OCI-LY3 (cell line): ENCODE results near the gene RHOB.
A peak's percentile ranks its signal among the peaks of the same experiment; 100 is the strongest.

Source experiments
- H2AFZ ChIP-seq: fragments of 200-600, 300-600 bp; shearing (Covaris generic); 2 replicates; pipeline ENCODE4 v1.6.0; 2014; ENCODE audit warnings: antibody characterized with exemption, low read depth, low read length
- H3K27ac ChIP-seq: fragments of 200-600, 300-600 bp; sonication (generic); 2 replicates; pipeline ENCODE4 v1.5.1; 2014; ENCODE audit warnings: mild to moderate bottlenecking, low read length, moderate library complexity, mixed read lengths
- H3K27me3 ChIP-seq: fragments of 200-600, 300-600 bp; sonication (generic); 2 replicates; pipeline ENCODE4 v1.6.1; 2014; ENCODE audit warnings: low read depth, low read length, mixed read lengths
- H3K36me3 ChIP-seq: fragments of 200-600, 300-600 bp; sonication (generic); replicated peaks from 2 replicates; pipeline ENCODE3; 2014; ENCODE audit warnings: low read depth, low read length, mixed read lengths
- H3K4me1 ChIP-seq: fragments of 300-600, 200-600 bp; sonication (generic); 2 replicates; pipeline ENCODE4 v1.6.1; 2014; ENCODE audit warnings: low read length, mixed read lengths
- H3K4me2 ChIP-seq: fragments of 200-600, 300-600 bp; sonication (generic); 2 replicates; pipeline ENCODE4 v1.6.1; 2014; ENCODE audit warnings: low read length, mixed read lengths
- H3K4me3 ChIP-seq: fragments of 300-600, 200-600 bp; sonication (generic); 2 replicates; pipeline ENCODE4 v1.5.1; 2014; ENCODE audit warnings: antibody characterized with exemption, mild to moderate bottlenecking, low read length, moderate library complexity
- H3K79me2 ChIP-seq: fragments of 300-600, 200-600 bp; shearing (Covaris generic); 2 replicates; pipeline ENCODE4 v1.6.1; 2014; ENCODE audit warnings: mild to moderate bottlenecking, low read length, mixed read lengths
- H3K9ac ChIP-seq: fragments of 300-600, 200-600 bp; shearing (Covaris generic); 2 replicates; pipeline ENCODE4 v1.6.0; 2014; ENCODE audit warnings: mild to moderate bottlenecking, low read length, moderate library complexity
- H3K9me3 ChIP-seq: fragments of 200-600, 300-600 bp; shearing (Covaris generic); 2 replicates; pipeline ENCODE4 v1.6.1; 2014; ENCODE audit warnings: low read length, mixed read lengths; ENCODE audit not compliant: insufficient read depth
- H4K20me1 ChIP-seq: fragments of 200-600, 300-600 bp; sonication (generic); 2 replicates; pipeline ENCODE4 v1.6.1; 2016; ENCODE audit warnings: low read length, mixed read lengths; ENCODE audit not compliant: insufficient read depth
- EZH2phosphoT487 ChIP-seq: fragments of 200-600 bp; shearing (Covaris generic); IDR thresholded peaks from 2 replicates; pipeline ENCODE4 v1.6.1; 2018; ENCODE audit warnings: antibody characterized with exemption, mixed run types, low read depth
- TF ChIP-seq, protein P1 (sequence below): fragments of 200-600, 300-600 bp; sonication (generic); IDR thresholded peaks from 2 replicates; pipeline ENCODE4 v1.5.1; 2014; ENCODE audit warnings: antibody characterized with exemption, low read length, low read depth

RHOB gene

DNA sequence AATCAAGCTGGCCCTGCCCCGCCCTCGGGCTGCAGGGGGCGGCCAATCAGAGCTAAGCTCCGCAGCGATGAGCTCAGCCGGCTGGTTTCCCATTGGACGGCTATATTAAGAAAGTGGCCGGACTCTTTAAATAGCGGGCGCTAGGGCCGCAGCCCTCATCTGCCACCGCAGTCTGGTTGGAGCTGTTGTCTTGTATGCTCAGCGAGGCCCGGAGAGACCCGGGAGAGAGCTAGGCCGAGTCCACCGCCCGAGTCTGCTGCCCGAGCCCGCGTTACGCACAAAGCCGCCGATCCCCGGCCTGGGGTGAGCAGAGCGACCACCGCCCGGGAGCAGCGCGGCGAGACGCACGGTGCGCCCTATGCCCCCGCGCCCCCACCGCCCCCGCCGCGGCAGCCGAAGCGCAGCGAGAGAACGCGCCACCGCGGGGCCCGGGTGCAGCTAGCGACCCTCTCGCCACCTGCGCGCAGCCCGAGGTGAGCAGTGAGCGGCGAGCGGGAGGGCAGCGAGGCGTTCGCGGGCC lies at the start of gene RHOB:
Gene RHOB (plus strand): TSS at position 158 of the 520 bp plus-strand sequence. CDS start 392 bp downstream, outside the sequence.
- Histone ChIP-seq H3K9ac (peak within 1 kb of the TSS; percentile 20; the same call in 1 of the 2 replicates), H3K9me3 (no peaks in the 10 kb centered on the region), H3K4me2 (peak within 1 kb of the TSS; percentile 76), H3K27ac (no peak within 1 kb of the TSS), H3K4me1 (0 out of 2 replicates have a peak, but pooled peaks cover 3% of the 10 kb centered on the region), H3K4me3 (peak within 1 kb of the TSS; percentile 74), H3K36me3 (no peaks in the 10 kb centered on the region), H3K79me2 (no peaks in the 10 kb centered on the region), H2AFZ (0 out of 2 replicates have a peak within 1 kb of the TSS, but pooled peaks have one; percentile 64), H3K27me3 (peaks cover 18% of the 10 kb centered on the region), H4K20me1 (no peaks in the 10 kb centered on the region)
- TF ChIP-seq, protein P1, sequence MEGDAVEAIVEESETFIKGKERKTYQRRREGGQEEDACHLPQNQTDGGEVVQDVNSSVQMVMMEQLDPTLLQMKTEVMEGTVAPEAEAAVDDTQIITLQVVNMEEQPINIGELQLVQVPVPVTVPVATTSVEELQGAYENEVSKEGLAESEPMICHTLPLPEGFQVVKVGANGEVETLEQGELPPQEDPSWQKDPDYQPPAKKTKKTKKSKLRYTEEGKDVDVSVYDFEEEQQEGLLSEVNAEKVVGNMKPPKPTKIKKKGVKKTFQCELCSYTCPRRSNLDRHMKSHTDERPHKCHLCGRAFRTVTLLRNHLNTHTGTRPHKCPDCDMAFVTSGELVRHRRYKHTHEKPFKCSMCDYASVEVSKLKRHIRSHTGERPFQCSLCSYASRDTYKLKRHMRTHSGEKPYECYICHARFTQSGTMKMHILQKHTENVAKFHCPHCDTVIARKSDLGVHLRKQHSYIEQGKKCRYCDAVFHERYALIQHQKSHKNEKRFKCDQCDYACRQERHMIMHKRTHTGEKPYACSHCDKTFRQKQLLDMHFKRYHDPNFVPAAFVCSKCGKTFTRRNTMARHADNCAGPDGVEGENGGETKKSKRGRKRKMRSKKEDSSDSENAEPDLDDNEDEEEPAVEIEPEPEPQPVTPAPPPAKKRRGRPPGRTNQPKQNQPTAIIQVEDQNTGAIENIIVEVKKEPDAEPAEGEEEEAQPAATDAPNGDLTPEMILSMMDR = no peak
- no peak for TF ChIP-seq EZH2phosphoT487

DNA sequence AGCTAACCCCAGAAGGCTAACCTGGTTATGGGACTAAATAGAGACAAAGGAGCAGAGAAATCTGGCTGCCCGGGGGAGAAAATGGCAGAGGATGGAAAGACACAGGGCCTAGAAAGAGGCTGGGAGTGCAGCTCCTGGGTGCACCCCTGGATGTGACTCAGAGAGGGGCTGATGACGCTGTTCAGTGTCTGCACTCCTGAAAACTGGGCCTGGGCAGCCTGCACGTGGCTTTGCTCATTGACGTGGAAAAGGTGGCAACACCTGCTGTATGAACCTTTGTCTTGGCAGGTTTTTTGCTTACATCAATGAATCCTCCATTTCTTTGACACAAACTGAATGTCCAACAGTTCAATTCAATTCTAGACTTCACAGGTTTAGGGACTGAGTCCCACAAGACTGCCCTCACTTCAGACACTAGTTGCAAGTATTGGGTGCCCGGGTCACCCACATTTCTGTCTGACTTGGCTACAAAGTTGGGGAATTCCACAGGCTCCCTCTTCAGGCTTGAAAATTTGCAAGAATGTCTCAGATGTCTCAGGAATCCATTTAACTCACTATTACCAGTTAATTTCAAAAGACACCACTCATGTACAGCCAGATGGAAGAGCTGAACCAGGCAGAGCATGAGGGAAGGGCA lies 48.9 kb upstream of the RHOB start:
- Histone ChIP-seq H3K9me3 (no peaks in the 10 kb centered on the region), H2AFZ (no peak overlapping the region), H3K9ac (no peak overlapping the region), H3K4me1 (no peaks in the 10 kb centered on the region; the same call in 1 of the 2 replicates), H3K36me3 (no peaks in the 10 kb centered on the region), H3K4me3 (no peak overlapping the region), H4K20me1 (no peaks in the 10 kb centered on the region), H3K79me2 (no peaks in the 10 kb centered on the region), H3K27ac (no peak overlapping the region), H3K27me3 (peaks cover 31% of the 10 kb centered on the region; the same call in 1 of the 2 replicates), H3K4me2 (no peak overlapping the region)
- TF ChIP-seq EZH2phosphoT487 = no peak
- TF ChIP-seq, protein P1 = no peak

DNA sequence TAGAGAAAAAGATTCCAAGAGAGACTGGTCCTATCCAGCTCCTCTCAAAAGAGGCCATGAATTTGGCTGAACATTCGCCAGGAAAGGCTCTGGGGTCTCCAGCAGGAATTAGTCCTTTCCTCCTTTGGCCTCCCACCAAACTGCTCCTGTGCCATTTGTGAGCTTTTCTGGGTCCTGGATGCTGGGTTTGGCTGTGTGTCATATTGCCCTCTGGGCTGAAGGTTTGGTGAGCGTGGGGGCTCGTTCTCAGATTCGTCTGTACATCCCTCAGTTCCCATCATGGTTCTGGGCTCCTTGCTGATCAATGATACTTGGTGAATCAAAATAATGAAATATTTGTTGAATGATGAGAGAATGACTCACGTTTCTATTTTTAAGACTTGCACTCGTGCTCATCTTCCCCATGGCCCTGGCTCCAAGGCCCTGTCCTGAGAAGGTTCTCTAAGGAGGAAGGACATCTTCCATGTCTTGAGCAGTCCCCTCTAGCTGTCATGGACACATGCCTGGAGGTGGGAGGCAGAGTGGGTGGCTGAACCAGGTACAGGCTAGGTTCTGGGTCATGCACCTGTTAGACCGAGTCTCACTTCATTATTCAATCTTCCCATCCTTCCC lies 47.8 kb upstream of the RHOB start:
- H4K20me1 ChIP-seq = no peaks in the 10 kb centered on the region
- H3K27ac ChIP-seq = no peak overlapping the region
- no peaks in the 10 kb centered on the region; the same call in 1 of the 2 replicates for H3K4me1 ChIP-seq
- peaks cover 31% of the 10 kb centered on the region; the same call in 1 of the 2 replicates for H3K27me3 ChIP-seq
- H3K36me3 ChIP-seq = no peaks in the 10 kb centered on the region
- no peaks in the 10 kb centered on the region for H3K9me3 ChIP-seq
- H3K9ac ChIP-seq = no peak overlapping the region
- H3K4me3 ChIP-seq = no peak overlapping the region
- TF ChIP-seq, protein P1 = no peak
- TF ChIP-seq EZH2phosphoT487 = no peak
- H3K4me2 ChIP-seq = no peak overlapping the region
- no peaks in the 10 kb centered on the region for H3K79me2 ChIP-seq
- no peak overlapping the region for H2AFZ ChIP-seq

DNA sequence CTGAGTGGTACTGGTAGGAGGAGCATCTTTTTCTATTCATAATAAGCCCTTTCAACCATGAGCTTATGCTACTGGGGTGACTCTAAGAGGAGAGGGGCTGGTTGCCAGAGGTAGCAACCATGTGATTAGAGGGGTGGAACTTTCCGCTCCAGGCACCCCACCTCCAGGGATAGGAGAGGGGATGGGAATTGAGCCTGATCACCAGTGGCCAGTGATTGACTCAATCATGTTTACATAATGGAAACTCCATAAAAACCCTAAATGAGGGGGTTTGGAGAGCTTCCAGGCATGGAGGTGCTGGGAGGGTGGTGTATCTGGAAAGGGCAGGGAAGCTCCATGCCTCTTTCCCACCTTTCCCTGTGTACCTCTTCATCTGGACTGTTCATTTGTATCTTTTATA lies 46.6 kb upstream of the RHOB start:
- no peaks in the 10 kb centered on the region for H3K36me3 ChIP-seq
- no peak overlapping the region for H3K4me3 ChIP-seq
- no peaks in the 10 kb centered on the region for H4K20me1 ChIP-seq
- H2AFZ ChIP-seq = no peak overlapping the region
- no peaks in the 10 kb centered on the region for H3K9me3 ChIP-seq
- H3K27ac ChIP-seq = no peak overlapping the region
- peaks cover 27% of the 10 kb centered on the region; the same call in 1 of the 2 replicates for H3K27me3 ChIP-seq
- H3K4me1 ChIP-seq = no peaks in the 10 kb centered on the region; the same call in 1 of the 2 replicates
- H3K9ac ChIP-seq = no peak overlapping the region
- TF ChIP-seq, protein P1 = no peak
- H3K79me2 ChIP-seq = no peaks in the 10 kb centered on the region
- no peak overlapping the region for H3K4me2 ChIP-seq
